HCT116 (cell line): Measurements from ENCODE around the gene TBC1D23.

ENCODE experiments used
- ATF3 ChIP-seq: IDR thresholded peaks from 2 replicates; pipeline ENCODE4 v1.6.1; 2012
- CBX3 ChIP-seq: IDR thresholded peaks from 2 replicates; pipeline ENCODE4 v1.6.1; 2012; ENCODE audit warnings: low read depth
- CEBPB ChIP-seq: IDR thresholded peaks from 2 replicates; pipeline ENCODE4 v1.6.1; 2012; ENCODE audit warnings: low read depth
- CTCF ChIP-seq, 3 experiments: fragments of 200-600 bp in 1 of 3; sonication (generic) in 1 of 3; IDR thresholded peaks in 2 of 3; conservative IDR thresholded peaks in 1 of 3; 2 replicates each; pipeline ENCODE4 v1.5.1; 2012 to 2017; ENCODE audit warnings: low read depth in 2 of 3, low read length in 2 of 3, antibody characterized with exemption in 1 of 3, borderline replicate concordance in 1 of 3, control low read depth in 1 of 3, mild to moderate bottlenecking in 1 of 3, mixed read lengths in 1 of 3, mixed run types in 1 of 3, moderate library complexity in 1 of 3; ENCODE audit not compliant: insufficient read depth in 1 of 3
- EGR1 ChIP-seq: IDR thresholded peaks from 2 replicates; pipeline ENCODE4 v1.6.1; 2012; ENCODE audit warnings: low read depth
- EZH2 ChIP-seq: fragments of 200-600 bp; sonication (generic); IDR thresholded peaks from 2 replicates; pipeline ENCODE4 v1.6.1; 2017; ENCODE audit warnings: antibody characterized with exemption, mixed run types
- FOSL1 ChIP-seq: IDR thresholded peaks from 2 replicates; pipeline ENCODE4 v1.6.1; 2012; ENCODE audit warnings: low read depth
- POLR2A ChIP-seq: IDR thresholded peaks from 2 replicates; pipeline ENCODE4 v1.7.0; 2011; ENCODE audit warnings: borderline replicate concordance; ENCODE audit not compliant: insufficient read depth, insufficient read length; ENCODE audit errors: extremely low read depth
- POLR2AphosphoS5 ChIP-seq: IDR thresholded peaks from 2 replicates; pipeline ENCODE4 v1.6.1; 2011; ENCODE audit warnings: mild to moderate bottlenecking, low read depth, low read length, moderate library complexity
- RAD21 ChIP-seq: IDR thresholded peaks from 2 replicates; pipeline ENCODE4 v1.6.1; 2012; ENCODE audit warnings: low read depth, mild to moderate bottlenecking
- SP1 ChIP-seq: IDR thresholded peaks from 2 replicates; pipeline ENCODE4 v1.6.1; 2012; ENCODE audit warnings: low read depth
- YY1 ChIP-seq: IDR thresholded peaks from 2 replicates; pipeline ENCODE4 v1.6.1; 2011; ENCODE audit warnings: low read length, low read depth, moderate library complexity, mild to moderate bottlenecking; ENCODE audit not compliant: insufficient replicate concordance; ENCODE audit errors: extremely low read depth

GRCh38 chr3:100348727-100349126 lies 87.9 kb downstream of the TBC1D23 start:
- TF ChIP-seq POLR2AphosphoS5 = no peak
- TF ChIP-seq CBX3 = no peak
- TF ChIP-seq SP1 = no peak
- TF ChIP-seq CTCF (IDR thresholded peaks at IDR 0.05 in 2 of 3, conservative IDR thresholded peaks at IDR 0.05 in 1 of 3; ENCODE audit: borderline replicate concordance in 1 of 3, insufficient read depth in 1 of 3, low read depth in 2 of 3, low read length in 2 of 3) = no peak
- no peak for TF ChIP-seq ATF3
- no peak for TF ChIP-seq YY1
- TF ChIP-seq FOSL1 = no peak
- TF ChIP-seq EGR1 = no peak
- TF ChIP-seq CEBPB = no peak
- no peak for TF ChIP-seq RAD21
- TF ChIP-seq POLR2A = no peak
- no peak for TF ChIP-seq EZH2
